Mammary epithelial cell (primary cell): Measurements from ENCODE around the gene NMNAT2.

ENCODE experiments used
- EZH2 ChIP-seq: IDR thresholded peaks from 2 replicates; pipeline ENCODE4 v1.6.1; 2012; ENCODE audit warnings: low read length, inconsistent platforms, borderline replicate concordance
- TF ChIP-seq, protein P1 (sequence below), 2 donors: IDR thresholded peaks in 1 of 2; conservative IDR thresholded peaks in 1 of 2; 2 replicates each; pipeline ENCODE4 v1.5.1; 2011 to 2012; ENCODE audit warnings: inconsistent platforms in 2 of 2, low read length in 2 of 2, mild to moderate bottlenecking in 2 of 2, control low read depth in 1 of 2, low read depth in 1 of 2; ENCODE audit not compliant: insufficient read depth in 1 of 2; ENCODE audit errors: extremely low read depth in 1 of 2

DNA sequence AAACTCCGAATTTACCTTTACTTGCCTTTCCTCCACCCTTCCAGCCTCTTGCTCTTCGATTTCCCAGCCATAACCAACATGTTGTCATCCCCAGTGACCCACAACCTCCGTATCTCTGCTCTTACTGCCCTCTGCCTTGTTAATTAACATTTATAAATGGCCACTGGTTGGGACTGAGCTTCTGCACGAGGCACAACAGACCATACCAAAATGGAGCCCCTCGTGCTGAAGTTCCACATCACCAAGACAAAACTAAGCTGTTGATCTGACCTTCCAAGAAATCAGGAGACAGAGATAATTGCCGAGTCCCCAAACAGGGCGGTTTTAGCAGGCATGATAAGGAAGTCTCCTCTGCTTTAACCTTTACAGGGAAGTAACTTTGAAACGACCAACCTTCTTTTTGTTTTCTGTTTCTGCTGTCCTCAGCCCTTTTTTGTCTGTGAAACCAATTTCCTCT lies 71.9 kb downstream of the NMNAT2 start:
- TF ChIP-seq, protein P1, sequence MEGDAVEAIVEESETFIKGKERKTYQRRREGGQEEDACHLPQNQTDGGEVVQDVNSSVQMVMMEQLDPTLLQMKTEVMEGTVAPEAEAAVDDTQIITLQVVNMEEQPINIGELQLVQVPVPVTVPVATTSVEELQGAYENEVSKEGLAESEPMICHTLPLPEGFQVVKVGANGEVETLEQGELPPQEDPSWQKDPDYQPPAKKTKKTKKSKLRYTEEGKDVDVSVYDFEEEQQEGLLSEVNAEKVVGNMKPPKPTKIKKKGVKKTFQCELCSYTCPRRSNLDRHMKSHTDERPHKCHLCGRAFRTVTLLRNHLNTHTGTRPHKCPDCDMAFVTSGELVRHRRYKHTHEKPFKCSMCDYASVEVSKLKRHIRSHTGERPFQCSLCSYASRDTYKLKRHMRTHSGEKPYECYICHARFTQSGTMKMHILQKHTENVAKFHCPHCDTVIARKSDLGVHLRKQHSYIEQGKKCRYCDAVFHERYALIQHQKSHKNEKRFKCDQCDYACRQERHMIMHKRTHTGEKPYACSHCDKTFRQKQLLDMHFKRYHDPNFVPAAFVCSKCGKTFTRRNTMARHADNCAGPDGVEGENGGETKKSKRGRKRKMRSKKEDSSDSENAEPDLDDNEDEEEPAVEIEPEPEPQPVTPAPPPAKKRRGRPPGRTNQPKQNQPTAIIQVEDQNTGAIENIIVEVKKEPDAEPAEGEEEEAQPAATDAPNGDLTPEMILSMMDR (conservative IDR thresholded peaks at IDR 0.05 in 1 of 2, IDR thresholded peaks at IDR 0.05 in 1 of 2; ENCODE audit: extremely low read depth in 1 of 2, insufficient read depth in 1 of 2, low read depth in 1 of 2, low read length in 2 of 2), result no peak
- no peak for TF ChIP-seq EZH2
